Activated T-helper 1 cell treated with anti-CD3 and anti-CD28 coated beads, Interleukin-12 subunit alpha, Interleukin-12 subunit beta, Interleukin-2, Interleukin-4 antibody, amounts not matched to agents 30 ng/mL and 10 ng/mL and 1 ng/mL, durations not matched to agents 14 hours and 24 hours and 36 hours (primary cell): ENCODE results near the gene UPK1A. TPM values are rescaled to one million over a fixed set of nuclear protein-coding genes. Genes with fewer than 3 reads are reported as not detected.
"Not testable (repeated sequence)": the region's sequence is repeated elsewhere in the genome, so short reads cannot be mapped to it uniquely, and the experiment has no call there.

Source experiments
- DNase-seq: peaks from one replicate; pipeline ENCODE4 v3.0.0; 2021; ENCODE audit warnings: low spot score
- H3K27ac Mint-ChIP-seq: one replicate; pipeline ENCODE4 v1.8.0; 2021; ENCODE audit warnings: mild to moderate bottlenecking, mixed read lengths
- H3K27me3 Mint-ChIP-seq: one replicate; pipeline ENCODE4 v1.8.0; 2022; ENCODE audit warnings: mild to moderate bottlenecking, moderate library complexity, mixed read lengths; ENCODE audit not compliant: insufficient read depth
- H3K36me3 Mint-ChIP-seq: one replicate; pipeline ENCODE4 v1.8.0; 2021; ENCODE audit warnings: low read depth, mixed read lengths
- H3K4me1 Mint-ChIP-seq: one replicate; pipeline ENCODE4 v1.8.0; 2021; ENCODE audit warnings: low read depth, mixed read lengths
- H3K4me3 Mint-ChIP-seq: one replicate; pipeline ENCODE4 v1.8.0; 2021; ENCODE audit warnings: mild to moderate bottlenecking, moderate library complexity, mixed read lengths
- H3K9me3 Mint-ChIP-seq: one replicate; pipeline ENCODE4 v1.8.0; 2021; ENCODE audit warnings: mixed read lengths
- intact Hi-C: fragments of 100-400 bp; cut with micrococcal nuclease; formaldehyde crosslinking; loops from one replicate; pipeline ENCODE4 v1.15.1; 2024
- total RNA-seq: library from RNA; stranded (reverse); gene quantifications from 2 replicates; pipeline ENCODE4 v1.2.3, GENCODE V29; 2022

UPK1A gene
- total RNA-seq, 1 donor from 2014 or later: 0.41 TPM

- Mint-ChIP-seq H3K9me3 (no peaks in the 10 kb centered on the region), H3K4me3 (peak within 1 kb of the TSS; percentile 95), H3K36me3 (peaks cover 10% of the 10 kb centered on the region), H3K27me3 (no peaks in the 10 kb centered on the region), H3K27ac (peak within 1 kb of the TSS; percentile 89), H3K4me1 (peaks cover 25% of the 10 kb centered on the region)
- DNase-seq: peak; percentile 93
- intact Hi-C loops: loop anchor here (1.0 to 10.0 kb wide), 12 partner anchors 20 to 507 kb away; partner anchors contain the start of genes HAUS5, HCST, LIN37 and NFKBID
Observed at GRCh38 chr19:35648017-35648961, 18.0 kb upstream of the UPK1A start, which contains the start of gene COX6B1. COX6B1 (plus strand) TSS chr19:35648323; CDS start chr19:35651244, 2,921 bp downstream.

GRCh38 chr19:35650581-35650980, 15.7 kb upstream of the UPK1A start:
- Mint-ChIP-seq H3K27me3 (no peaks in the 10 kb centered on the region), H3K4me1 (peaks cover 9% of the 10 kb centered on the region), H3K4me3 (peak overlapping the region; percentile 13), H3K9me3 (no peaks in the 10 kb centered on the region), H3K27ac (no peak overlapping the region), H3K36me3 (peaks cover 22% of the 10 kb centered on the region)
- intact Hi-C loops: no loop called here
- DNase-seq: no peak

- H3K4me1 Mint-ChIP-seq, H3K27ac Mint-ChIP-seq, H3K9me3 Mint-ChIP-seq, DNase-seq, H3K4me3 Mint-ChIP-seq, H3K27me3 Mint-ChIP-seq, intact Hi-C loops: not testable (repeated sequence)
- peaks cover 42% of the 10 kb centered on the region for H3K36me3 Mint-ChIP-seq
Observed at GRCh38 chr19:35654828-35655227, 11.5 kb upstream of the UPK1A start.

GRCh38 chr19:35655600-35655999, 10.7 kb upstream of the UPK1A start:
- H3K27ac Mint-ChIP-seq: peak overlapping the region; percentile 31
- no peak overlapping the region for H3K4me3 Mint-ChIP-seq
- peaks cover 7% of the 10 kb centered on the region for H3K4me1 Mint-ChIP-seq
- H3K36me3 Mint-ChIP-seq: peaks cover 43% of the 10 kb centered on the region
- no peaks in the 10 kb centered on the region for H3K9me3 Mint-ChIP-seq
- intact Hi-C loops: no loop called here
- no peaks in the 10 kb centered on the region for H3K27me3 Mint-ChIP-seq
- DNase-seq: no peak

- DNase-seq: no peak
- Mint-ChIP-seq H3K4me1 (no peaks in the 10 kb centered on the region), H3K27ac (no peak overlapping the region), H3K9me3 (no peaks in the 10 kb centered on the region), H3K27me3 (no peaks in the 10 kb centered on the region), H3K4me3 (no peak overlapping the region), H3K36me3 (peaks cover 36% of the 10 kb centered on the region)
- intact Hi-C loops: no loop called here
Observed at GRCh38 chr19:35656700-35657099, 9.6 kb upstream of the UPK1A start.

GRCh38 chr19:35657904-35658700, 8.2 kb upstream of the UPK1A start:
- intact Hi-C loops: no loop called here
- peaks cover 35% of the 10 kb centered on the region for H3K36me3 Mint-ChIP-seq
- H3K27me3 Mint-ChIP-seq: no peaks in the 10 kb centered on the region
- no peak for DNase-seq
- no peaks in the 10 kb centered on the region for H3K9me3 Mint-ChIP-seq
- no peaks in the 10 kb centered on the region for H3K4me1 Mint-ChIP-seq
- H3K4me3 Mint-ChIP-seq: no peak overlapping the region
- no peak overlapping the region for H3K27ac Mint-ChIP-seq

GRCh38 chr19:35661995-35662340, 4.3 kb upstream of the UPK1A start:
- Mint-ChIP-seq H3K9me3 (no peaks in the 10 kb centered on the region), H3K4me3 (no peak overlapping the region), H3K36me3 (peaks cover 16% of the 10 kb centered on the region), H3K27me3 (no peaks in the 10 kb centered on the region), H3K27ac (no peak overlapping the region), H3K4me1 (no peaks in the 10 kb centered on the region)
- intact Hi-C loops: no loop called here
- no peak for DNase-seq

- Mint-ChIP-seq H3K9me3 (no peaks in the 10 kb centered on the region), H3K27ac (no peak overlapping the region), H3K4me1 (no peaks in the 10 kb centered on the region), H3K4me3 (no peak overlapping the region), H3K36me3 (peaks cover 3% of the 10 kb centered on the region), H3K27me3 (peaks cover 2% of the 10 kb centered on the region)
- intact Hi-C loops: no loop called here
- no peak for DNase-seq
Observed at GRCh38 chr19:35663981-35664380, 2.3 kb upstream of the UPK1A start.

GRCh38 chr19:35665157-35665556, 1.2 kb upstream of the UPK1A start:
- H3K4me3 Mint-ChIP-seq: no peak overlapping the region
- no peaks in the 10 kb centered on the region for H3K36me3 Mint-ChIP-seq
- H3K9me3 Mint-ChIP-seq: no peaks in the 10 kb centered on the region
- H3K4me1 Mint-ChIP-seq: no peaks in the 10 kb centered on the region
- no peak overlapping the region for H3K27ac Mint-ChIP-seq
- H3K27me3 Mint-ChIP-seq: peaks cover 10% of the 10 kb centered on the region
- DNase-seq: no peak
- intact Hi-C loops: no loop called here

- no peaks in the 10 kb centered on the region for H3K36me3 Mint-ChIP-seq
- no peaks in the 10 kb centered on the region for H3K9me3 Mint-ChIP-seq
- no peak overlapping the region for H3K27ac Mint-ChIP-seq
- H3K4me1 Mint-ChIP-seq: no peaks in the 10 kb centered on the region
- DNase-seq: no peak
- intact Hi-C loops: no loop called here
- H3K27me3 Mint-ChIP-seq: peaks cover 11% of the 10 kb centered on the region
- no peak overlapping the region for H3K4me3 Mint-ChIP-seq
Observed at GRCh38 chr19:35665604-35666003, 713 bp upstream of the UPK1A start.

- Mint-ChIP-seq H3K27me3 (peaks cover 30% of the 10 kb centered on the region), H3K9me3 (no peaks in the 10 kb centered on the region), H3K27ac (no peak overlapping the region), H3K36me3 (no peaks in the 10 kb centered on the region), H3K4me1 (peaks cover 15% of the 10 kb centered on the region), H3K4me3 (no peak overlapping the region)
- intact Hi-C loops: no loop called here
- DNase-seq: no peak
Observed at GRCh38 chr19:35669566-35669965, 3.2 kb downstream of the UPK1A start.

- no peak overlapping the region for H3K4me3 Mint-ChIP-seq
- peaks cover 15% of the 10 kb centered on the region for H3K4me1 Mint-ChIP-seq
- intact Hi-C loops: no loop called here
- H3K9me3 Mint-ChIP-seq: no peaks in the 10 kb centered on the region
- H3K36me3 Mint-ChIP-seq: no peaks in the 10 kb centered on the region
- no peak for DNase-seq
- peaks cover 30% of the 10 kb centered on the region for H3K27me3 Mint-ChIP-seq
- H3K27ac Mint-ChIP-seq: no peak overlapping the region
Observed at GRCh38 chr19:35669974-35670373, 3.7 kb downstream of the UPK1A start.

- peaks cover 15% of the 10 kb centered on the region for H3K4me1 Mint-ChIP-seq
- peaks cover 30% of the 10 kb centered on the region for H3K27me3 Mint-ChIP-seq
- no peak overlapping the region for H3K27ac Mint-ChIP-seq
- H3K9me3 Mint-ChIP-seq: no peaks in the 10 kb centered on the region
- no peak for DNase-seq
- H3K4me3 Mint-ChIP-seq: no peak overlapping the region
- intact Hi-C loops: no loop called here
- H3K36me3 Mint-ChIP-seq: no peaks in the 10 kb centered on the region
Observed at GRCh38 chr19:35670686-35671085, 4.4 kb downstream of the UPK1A start.
